Measurements from ENCODE around the gene USP14.

The USP14 gene

DNA sequence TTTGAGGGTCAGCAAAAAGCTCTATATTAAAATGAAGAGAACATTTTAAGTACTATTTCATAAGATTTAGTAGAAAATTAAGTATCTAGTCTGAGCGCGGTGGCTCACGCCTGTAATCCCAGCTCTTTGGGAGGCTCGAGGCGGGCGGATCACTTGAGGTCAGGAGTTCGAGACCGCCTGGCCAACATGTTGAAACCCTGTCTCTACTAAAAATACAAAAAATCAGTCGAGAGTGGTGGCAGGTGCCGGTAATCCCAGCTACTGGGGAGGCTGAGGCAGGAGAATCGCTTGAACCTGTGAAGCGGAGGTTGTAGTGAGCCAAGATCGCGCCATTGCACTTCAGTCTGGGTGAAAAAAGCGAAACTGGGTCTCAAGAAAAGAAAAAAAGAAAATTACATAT is 1.6 kb downstream of the USP14 start:
- DNase-seq (ENCODE audit: low read depth), result no peak

DNA sequence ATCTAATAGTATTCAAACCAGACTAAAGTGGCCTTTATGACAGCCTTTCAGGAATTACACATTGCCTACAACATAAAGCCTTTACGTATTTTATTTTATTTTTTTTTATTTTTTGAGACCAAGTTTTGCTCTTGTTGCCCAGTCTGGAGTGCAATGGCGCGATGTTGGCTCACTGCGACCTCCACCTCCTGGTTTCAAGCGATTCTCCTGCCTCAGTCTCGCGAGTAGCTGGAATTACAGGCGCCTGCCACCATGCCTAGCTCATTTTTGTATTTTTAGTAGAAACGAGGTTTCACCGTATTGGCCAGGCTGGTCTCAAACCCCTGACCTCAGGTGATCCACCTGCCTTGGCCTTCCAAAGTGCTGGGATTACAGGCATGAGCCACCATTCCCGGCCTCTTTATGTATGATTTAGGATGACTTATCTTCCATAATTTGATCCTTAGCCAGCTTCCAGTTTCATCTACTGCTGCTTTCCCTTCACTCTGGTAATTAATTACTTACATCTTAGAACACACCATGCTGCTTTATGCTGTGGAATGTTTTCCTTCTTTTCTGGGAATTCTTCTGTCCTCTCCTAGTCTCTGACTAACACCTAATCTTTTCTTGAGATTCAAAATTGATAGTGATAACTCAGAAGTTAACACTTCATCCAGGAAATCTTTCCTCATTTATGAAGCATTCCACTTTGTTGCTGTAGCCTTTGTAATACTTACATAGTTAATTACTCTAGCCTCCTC is 2.6 kb downstream of the USP14 start:
- DNase-seq (ENCODE audit: low read depth), result no peak

DNA sequence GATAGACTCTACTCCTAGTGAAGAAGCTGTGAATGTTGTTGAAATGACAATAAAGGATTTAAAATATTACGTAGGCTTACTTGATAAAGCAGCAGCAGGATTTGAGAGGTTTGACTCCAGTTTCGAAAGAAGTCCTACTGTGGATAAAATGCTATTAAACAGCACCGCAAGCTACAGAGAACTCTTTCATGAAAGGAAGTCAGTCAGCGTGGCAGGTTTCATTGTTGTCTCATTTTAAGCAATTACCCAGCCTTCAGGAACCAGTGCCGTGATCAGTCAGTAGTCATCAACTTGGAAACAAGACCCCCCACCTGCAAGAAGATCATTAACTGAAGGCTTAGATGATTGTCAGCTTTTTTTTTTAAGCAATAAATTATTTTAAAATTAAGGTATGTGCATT is 14.0 kb downstream of the USP14 start:
- no peak for DNase-seq (ENCODE audit: low read depth)

DNA sequence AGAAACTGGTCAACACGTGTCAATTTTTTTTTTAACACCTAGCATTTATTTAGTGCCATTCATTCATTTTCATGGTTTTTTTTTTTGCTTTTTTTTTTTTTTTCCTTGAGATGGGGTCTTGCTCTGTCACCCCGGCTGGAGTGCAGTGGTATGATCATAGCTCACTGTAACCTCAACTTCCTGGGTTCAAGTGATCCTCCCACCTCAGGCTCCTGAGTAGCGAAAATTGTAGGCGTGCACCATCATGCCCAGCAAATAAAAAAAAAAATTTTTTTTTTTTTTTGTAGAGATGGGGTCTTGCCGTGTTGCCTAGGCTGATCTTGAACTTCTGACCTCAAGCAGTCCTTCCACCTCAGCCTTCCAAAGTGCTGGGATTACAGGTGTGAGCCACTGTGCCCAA is 21.1 kb downstream of the USP14 start:
- no peak for DNase-seq (ENCODE audit: low read depth)

DNA sequence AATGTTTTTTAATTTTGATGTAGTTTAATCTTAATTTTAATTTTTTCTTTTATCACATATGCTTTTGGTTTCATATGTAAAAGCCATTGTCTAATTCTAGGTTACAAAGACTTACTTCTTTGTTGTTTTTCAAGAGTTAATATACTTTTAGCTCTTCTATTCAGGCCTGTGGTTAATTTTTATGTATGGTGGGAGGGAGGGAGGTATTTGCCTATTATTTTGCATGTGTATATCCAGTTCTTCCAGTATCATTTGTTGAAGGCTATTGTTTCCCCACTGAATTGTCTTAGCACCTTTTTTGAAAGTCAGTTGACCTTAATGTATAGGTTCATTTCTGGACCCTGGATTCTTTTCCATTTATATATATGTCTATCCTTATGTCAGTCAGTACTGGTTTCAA is 23.4 kb downstream of the USP14 start:
- no peak for DNase-seq (ENCODE audit: low read depth)

DNA sequence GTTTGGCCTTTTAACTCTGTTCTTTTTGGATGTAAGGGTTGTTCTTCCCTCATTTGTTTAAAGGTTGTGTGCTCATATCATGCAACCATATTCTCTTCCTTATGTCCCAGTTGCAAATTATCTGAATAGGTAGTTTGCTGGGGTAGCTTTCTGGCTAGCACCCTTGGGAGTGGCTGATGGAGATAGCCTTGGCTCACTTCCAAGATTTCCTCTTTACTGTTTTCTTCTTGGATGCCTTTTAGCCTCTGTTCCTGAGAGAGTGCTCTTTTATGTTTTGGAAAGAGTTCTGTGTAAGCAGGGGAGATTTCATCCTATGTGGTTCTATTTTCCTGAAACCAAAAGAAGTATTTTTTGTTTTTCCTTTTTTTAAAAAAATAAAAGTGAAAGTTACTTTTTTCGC is 25.4 kb downstream of the USP14 start:
- DNase-seq (ENCODE audit: low read depth), result no peak

DNA sequence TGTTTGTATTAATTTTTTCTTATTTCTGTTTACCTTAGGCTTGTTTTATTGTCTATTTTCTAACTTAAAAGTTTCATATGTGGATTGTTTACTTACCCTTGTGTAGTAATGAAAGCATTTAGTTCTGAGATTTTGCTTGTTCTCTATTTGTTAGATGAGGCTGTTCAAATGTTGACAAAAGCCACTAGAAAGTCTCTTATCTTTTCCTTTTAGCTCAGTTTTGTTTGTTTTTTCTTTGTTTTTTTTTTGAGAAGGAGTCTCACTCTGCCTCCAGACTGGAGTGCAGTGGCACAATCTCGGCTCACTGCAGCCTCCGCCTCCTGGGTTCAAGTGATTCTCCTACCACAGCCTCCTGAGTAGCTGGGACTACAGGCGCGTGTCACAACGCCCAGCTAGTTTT is 30.9 kb downstream of the USP14 start:
- DNase-seq (ENCODE audit: low read depth), result no peak

DNA sequence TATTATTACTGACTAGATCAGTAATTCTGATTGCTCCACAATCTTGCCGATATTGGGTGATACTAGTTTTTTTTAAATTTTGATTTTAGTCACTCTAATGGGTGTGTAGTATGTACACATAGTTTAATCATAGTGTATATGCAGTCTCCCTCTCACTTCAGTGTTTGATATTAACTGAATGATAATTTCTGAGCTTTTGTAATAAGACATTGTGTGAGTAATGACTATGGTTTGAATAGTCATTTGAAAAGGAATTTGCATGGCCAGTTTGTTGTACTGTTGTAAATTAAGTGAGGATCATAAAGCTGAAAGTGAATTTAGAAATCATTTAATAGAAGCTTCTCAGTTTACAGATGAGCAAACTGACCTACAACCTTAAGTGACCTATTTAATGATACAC is 33.4 kb downstream of the USP14 start:
- no peak for DNase-seq (ENCODE audit: low read depth)

DNA sequence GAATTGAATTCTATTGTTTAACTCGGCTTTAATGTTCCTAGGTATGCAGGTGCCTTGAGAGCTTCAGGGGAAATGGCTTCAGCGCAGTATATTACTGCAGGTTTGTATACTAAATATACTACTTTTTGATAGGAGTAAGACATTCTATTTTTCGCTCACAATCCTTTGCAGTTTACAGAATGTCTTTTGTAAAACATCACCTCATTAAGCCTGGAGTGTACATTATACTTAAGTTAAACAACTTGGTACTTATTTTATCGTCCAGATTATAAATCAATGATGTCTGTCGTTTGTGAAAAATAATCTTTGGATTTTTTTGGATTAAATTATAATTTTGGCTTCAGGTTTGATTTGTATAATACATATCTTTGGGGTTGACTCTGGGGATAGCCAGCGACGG is 34.4 kb downstream of the USP14 start:
- no peak for DNase-seq (ENCODE audit: low read depth)

DNA sequence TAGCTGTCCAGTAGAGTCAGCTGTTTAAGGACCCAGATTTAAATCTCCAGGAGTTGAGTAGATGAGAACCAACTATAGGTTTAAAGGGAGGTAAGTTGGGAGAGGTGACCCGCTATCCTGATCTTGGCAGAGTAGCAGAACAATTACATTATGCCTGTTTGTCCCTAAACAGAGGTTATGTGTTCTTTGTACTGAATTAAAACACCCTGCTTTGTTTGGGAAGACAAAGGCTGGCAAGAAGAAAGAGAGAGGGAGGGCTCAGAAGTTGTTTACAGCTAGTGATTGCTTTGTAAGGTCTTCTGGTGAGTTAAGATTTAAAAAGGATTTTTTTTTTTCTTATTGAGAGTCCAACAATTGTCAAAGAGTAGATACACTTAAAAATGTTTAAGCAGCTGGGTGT is 37.3 kb downstream of the USP14 start:
- DNase-seq (ENCODE audit: low read depth), result no peak

DNA sequence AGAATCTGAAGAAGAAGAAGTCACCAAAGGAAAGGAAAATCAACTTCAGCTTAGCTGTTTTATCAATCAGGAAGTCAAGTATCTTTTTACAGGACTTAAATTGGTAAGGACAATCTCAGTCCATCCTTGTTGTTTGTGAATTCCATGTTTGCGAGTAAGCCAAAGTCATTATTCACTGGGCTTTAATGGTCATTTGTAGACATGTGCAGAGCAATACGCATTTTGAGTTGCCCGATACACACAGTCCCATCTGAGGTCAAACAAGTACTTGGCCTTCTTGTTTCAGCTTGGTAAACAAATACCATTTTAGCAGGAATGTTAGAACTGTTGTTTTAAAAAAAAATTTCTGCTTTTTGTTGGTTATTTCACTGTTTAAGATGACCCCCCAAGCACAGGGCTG is 40.9 kb downstream of the USP14 start:
- no peak for DNase-seq (ENCODE audit: low read depth)

DNA sequence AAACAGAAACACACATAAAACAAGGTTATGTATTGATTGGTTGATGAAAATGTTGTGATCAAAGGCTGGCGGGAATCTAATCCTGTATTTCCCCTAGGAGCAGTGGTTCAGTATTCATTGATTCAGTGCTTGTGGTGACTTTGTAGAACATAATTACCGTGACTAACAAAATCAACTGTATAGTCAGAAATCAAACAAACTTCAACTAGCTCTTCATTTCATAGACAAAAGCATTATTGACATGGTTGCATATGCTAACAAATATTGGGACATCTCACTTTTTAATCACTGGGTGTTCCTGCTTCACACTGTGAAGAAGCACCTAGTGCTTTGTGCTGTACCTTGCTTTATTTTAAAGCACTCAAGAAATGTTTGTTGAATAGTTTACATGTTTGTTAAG is 41.4 kb downstream of the USP14 start:
- DNase-seq (ENCODE audit: low read depth), result no peak

DNA sequence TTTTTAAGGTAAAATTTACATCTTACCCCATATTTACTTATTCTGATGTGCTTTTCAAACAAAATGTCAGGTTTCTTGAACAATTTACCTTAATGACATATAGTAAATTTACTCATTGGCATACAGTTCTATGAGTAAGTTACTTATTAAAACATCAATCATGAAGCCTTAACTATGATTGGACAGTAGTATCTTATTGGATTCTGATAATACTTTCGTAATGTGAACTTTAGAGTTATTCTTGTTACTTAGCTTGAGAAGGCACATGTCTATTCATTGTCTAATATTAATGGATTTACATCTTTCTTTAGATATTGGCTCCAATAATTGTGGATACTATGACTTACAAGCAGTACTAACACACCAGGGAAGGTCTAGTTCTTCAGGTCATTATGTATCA is 51.7 kb downstream of the USP14 start:
- no peak for DNase-seq (ENCODE audit: low read depth)

DNA sequence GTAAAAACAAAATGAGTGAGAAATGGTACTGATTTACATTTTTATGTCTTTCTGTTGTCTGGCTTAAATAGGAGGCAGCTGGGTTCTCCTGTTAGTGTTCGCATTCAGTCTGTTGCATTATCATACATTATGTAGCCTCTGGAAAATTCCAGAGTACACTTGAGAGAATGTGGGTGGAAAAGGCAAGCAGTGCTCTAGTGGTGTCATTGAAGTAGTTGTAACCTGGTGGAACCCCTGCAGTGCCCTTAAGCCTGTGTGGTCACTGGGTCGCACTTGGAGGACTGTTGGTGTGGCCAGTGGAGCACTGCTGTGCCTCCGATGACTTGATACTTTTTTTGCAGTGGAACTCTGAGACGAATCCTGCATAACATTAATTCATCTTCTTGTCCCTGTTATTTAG is 52.4 kb downstream of the USP14 start:
- no peak for DNase-seq (ENCODE audit: low read depth)

DNA sequence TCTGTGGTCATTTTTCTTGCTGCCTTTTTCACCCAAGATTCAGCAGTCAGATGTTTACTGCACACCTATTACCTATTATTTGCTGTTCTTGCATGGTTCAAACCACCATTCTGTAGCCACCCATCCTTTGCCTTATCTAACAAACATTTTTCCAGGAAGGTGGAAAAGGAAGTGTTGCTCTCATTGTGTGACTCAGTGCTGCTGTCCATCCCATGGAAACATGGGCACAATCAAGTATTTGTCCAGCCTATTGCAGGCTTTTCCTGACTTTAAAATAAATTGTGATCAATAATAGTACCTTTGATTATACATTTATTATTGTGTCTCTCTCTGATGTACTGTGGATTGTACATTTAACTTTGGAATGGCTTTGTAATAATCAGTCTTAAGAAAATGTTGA is 53.2 kb downstream of the USP14 start:
- DNase-seq (ENCODE audit: low read depth), result no peak

DNA sequence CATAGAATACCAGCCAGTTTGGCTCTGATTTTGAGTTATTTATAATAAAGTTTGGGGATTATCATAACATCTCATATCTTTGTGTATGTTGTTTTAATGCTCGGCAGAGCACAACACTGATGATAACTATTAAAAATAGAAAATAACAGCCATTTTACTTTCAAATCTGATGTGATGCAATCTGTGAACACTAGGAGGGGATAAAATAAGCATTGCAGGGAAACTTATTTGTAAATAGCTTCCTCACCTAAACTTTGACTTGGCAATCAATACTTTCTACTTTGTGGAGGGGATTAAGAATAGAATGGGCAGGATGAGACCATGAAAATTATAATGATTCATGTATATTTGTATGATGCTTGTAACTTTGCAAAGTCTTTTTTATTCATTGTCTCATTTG is 54.4 kb downstream of the USP14 start:
- no peak for DNase-seq (ENCODE audit: low read depth)

DNA sequence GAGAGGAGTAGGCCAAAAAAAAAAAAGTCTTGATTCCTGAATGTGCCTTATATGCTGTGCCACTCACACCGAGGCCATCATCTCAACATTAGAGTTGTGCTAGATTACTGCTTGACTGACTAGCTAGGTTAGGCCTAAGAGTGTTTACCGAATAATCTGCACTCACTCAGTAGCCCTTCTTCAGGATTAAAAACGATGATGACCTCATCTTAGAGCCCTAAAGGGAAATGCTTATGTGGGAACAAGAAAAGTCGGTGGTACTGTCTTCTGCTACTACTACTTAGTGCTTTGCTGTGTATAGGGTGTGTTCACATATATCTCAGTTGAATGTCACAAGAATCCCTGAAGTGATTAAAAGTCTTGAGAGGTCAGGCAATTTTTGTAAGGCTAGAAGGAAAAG is 55.1 kb downstream of the USP14 start:
- DNase-seq (ENCODE audit: low read depth), result no peak

DNA sequence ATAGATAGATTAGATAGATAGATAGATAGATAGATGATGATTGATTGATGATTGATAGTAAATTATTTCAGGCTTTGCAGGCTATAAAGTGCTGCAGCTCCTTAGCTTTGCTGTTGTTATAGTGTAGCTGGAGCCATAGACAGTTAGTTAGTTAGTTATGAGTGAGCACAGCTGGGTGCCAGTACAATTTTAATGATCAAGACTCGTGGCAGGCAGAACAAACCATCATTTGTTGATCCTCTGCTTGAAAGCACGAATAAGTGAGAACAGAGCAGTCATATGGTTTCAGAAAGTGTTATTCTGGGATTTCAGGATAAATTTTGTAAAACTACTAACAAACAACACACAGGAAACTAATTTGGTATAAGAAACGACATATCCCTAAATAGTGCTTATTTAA is 55.6 kb downstream of the USP14 start:
- no peak for DNase-seq (ENCODE audit: low read depth)

DNA sequence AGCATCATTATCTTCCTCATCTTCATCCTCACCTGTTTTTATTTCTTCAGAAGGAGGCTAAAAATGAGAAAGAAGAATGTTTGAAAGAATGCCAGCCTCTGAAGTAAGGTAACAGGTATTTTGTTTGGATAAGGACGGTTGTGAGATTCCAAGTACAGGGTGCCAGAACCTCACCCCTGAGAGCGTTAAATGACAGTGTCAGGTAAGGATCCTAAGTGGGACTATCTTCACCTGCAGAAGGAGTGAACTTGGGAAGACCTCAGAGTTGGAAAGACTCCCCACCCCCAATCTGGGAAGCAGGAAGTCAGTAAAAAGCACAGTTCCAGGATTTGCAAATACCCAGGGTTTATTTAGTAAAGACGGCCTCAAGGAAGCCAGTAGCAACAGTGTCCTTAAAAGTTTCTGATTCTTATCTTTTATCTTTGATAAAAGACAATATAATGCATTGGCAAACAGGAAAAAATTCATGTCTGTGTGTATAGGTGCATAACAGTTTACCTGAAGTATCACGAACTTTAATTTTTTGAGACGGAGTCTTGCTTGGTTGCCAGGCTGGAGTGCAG is 57.2 kb downstream of the USP14 start:
- DNase-seq (ENCODE audit: low read depth), result no peak

DNA sequence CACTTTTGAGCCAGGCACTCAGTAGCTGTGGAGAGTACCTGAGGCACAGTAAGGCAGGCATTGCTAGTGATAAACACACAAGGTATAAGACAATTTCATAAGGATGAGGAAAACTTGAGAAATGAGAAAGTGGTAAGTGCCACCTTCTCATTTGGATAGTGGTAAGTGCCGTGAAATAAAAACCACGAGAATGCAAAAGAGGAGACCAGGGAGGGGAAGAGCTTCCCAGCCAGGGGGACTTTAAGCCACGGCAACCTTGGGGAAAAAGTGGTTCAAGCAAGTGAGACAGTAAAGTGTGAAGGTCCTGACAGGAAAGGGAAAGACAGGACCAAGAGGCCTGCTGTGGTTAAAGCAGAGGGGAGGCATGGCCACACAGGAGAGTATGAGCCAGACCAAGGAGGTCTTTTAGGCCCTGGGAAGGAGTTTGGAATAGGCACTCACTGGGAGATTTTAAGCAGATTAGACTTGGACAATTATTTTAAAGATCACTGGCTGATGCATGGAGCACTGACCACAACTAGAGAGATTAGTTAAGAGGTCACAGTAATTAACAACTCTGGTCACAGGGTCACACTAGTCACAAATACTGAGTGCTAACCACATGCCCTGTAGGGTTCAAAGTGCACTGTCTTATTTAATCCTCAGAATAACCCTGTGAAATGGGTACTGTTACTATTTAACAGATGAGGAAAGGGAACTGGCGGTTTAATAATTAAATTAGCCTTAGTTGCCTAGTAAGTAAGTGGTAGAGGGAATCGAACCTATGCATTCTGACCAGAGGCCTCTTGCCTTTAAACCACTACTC is 59.4 kb downstream of the USP14 start:
- no peak for DNase-seq (ENCODE audit: low read depth)

DNA sequence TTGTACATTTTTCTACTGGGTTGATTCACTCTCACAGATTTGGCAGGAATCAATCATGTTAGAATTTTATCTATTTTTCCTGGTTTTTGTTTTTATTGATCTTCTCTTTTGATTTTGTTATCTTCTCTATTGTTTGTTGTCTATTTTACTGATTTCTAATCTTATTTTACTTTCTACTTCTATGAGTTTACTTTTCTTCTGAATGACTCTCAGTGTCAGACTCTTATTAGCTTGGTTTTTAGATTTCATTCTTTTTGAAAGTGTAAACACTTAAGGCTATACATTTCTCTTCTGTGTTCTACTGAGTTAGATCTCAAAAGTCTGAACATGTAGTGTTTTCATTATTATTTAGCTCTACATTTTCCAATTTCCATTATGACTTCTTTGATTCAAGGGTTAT is 62.4 kb downstream of the USP14 start:
- no peak for DNase-seq (ENCODE audit: low read depth)

DNA sequence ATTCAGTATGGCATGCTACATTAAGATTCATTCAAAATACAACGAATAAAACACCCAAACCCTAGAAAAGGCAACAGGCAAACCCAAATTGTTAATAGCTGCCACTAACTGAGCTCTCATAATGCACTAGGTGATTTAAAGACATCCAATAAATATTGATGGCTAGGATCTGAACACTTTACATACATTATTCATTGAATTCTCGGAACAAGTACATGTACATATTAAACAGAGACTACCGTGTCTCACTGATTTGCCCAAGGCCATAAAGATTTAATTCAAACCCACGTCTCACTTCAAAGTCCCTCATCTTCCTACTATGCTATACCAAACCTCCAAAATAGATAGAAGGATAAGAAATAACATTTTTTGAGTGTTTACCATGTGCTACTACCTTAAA is 67.4 kb downstream of the USP14 start:
- no peak for DNase-seq (ENCODE audit: low read depth)

DNA sequence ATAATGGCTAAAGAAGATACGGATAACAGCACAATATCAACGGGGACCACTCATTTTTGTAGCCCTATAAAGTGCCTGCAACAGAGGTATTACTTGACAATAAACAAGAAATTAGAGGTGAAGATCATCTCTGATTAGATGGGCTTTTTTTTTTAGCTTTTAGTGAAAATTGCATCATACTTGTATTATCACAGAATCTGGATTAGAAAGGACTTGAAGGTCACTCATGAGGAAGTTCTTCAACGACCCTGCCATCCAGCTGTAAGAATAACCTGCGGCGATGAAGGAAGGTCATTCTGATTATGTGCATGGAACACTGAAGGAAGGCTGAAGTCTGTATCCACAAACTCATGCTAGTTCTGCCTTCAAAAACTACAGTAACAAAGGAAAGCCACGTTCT is 69.0 kb downstream of the USP14 start:
- no peak for DNase-seq (ENCODE audit: low read depth)

DNA sequence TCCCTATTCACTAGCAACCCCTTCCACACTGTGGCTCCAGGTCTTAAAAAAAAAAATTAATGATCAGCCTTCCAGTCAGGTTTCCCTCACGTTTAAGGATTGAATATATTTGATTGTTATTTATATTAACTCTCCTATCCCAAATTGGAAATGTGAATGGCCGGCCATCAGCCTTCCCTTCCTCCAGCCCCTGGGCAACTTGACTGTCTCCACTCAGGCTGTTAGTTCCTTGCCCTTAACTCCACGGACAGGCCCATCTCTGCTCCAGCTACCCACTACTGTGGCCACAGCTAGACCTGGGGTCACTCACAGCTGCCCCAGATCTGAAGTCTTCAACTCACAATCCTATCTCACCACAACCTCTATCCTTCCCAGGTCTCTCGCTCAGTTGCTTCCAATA is 69.5 kb downstream of the USP14 start:
- no peak for DNase-seq (ENCODE audit: low read depth)
